ENCODE data around the gene ANAPC4.

Gene ANAPC4

DNA sequence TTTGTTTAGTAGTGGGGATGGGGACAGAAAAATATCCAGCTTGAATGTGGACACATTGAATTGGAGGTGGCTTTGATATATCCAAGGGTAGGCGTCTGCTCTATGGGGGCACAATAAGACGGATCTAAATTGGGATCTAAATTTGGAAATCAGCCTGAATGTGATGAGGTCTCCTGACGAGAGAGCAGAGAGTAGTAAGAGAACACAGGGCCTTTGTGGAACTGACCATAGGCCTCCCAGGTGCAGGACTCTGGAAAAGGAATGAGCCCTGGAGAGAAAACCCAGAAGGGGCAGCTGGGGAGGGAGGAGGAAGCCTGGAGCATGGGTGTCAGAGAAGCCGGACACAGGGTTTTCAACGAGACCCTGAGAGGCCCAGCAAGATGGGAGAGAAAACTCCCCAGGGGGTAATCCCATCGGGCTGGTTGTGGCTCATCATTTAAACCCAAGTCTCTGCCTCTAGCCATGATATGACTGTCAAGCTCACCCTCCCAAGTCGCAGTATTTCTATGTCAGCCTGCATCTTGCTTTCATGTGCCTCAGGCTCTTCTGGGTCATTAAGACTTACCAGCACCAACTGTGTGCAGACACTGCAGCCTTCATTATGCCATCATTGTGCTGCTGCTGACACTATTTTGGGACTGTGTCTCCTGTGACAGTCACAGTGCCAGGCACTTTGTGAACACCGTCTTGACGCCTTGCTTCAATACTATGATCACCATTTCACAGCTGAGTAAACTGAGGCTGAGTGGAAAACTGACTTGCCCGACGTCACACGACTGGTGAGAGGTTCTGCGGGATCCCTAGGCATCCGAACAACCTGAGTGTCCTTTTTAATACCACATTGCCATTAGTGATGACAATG is 57.1 kb downstream of the ANAPC4 start:
- DNase-seq, result no peak

GRCh38 chr4:25437926-25438325 is 60.9 kb downstream of the ANAPC4 start:
- no peak for DNase-seq

DNA sequence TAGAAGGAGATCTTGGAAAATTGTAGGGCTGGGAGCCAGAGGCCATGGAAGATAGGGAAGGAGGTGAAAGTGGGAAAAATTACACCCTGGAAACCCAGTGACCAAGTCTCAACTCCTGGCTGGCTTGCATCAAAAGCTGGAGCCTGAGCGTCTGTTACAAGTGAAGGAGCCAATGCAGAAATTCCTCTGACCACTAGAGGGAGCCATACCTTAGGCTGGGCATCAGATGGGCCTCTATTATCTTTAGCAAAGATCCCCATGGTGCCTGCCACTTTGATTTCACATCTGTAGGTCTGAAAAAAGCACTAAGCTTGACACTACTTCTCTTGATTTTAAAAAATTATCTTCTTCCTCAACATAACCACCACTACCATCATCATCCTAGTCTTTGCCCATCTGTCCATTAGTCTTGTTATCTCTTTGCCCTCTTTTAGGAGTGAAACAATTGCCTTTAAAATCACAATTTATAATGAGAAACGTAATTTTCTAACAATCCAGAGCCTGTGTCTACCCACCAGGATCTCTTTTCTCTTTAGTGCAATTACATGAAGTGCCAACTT is 62.9 kb downstream of the ANAPC4 start:
- peak; percentile 21 for DNase-seq

DNA sequence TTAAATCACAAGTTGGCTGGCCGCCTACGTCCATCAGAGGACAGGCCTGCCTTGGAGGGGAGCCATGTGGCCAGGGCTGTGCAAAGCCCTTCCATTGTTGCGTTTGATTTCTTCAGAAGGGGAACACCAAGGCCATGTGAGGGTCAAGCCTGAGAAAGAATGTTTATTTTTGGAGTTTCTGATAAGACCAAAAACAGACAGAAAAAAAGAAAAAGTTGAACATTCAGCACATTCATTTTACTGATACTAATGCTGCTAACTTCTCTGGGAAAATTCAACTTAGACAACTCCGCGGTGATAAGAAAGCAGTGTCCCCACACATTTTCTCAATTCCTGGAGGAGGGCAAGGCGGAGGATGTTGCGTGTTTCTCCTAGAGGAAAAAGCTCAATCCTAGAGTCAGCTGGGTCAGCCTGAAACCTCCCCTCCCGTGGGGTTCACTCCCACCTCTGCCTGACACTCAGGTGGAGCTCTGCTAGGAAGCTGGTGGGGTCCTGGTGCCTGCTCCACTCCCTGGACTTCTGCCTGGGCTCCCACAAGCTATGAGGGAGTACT is 63.5 kb downstream of the ANAPC4 start:
- DNase-seq, result no peak

DNA sequence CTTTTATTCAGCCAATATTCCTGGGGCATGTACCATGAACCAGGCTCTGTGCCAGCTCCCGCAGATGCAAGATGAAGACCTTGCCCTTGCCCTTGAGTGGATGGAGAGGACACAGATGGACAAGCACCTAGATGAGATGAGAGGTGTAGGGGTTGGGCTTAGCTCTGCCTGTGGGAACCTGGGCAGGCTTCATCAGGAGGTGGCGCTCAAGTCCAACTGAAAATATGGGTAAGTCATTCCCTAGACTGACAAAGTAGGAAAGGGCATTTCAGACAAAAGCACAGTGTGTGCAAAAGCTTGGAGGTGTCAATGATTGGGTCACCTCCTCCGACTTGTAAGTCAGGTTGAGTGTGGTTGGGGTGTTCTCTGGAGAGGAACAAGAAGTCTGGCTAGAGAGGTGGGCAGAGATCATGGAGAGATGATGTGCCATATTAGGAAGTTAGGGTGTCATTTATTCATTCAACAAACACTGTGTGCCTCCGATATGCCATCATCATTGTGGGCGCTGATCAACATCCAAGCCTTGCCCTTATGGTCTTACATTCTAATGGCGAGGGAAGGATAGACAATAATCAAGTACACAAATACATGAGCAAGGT is 64.6 kb downstream of the ANAPC4 start:
- no peak for DNase-seq

- no peak for DNase-seq
These were observed 65.8 kb downstream of the ANAPC4 start for GRCh38 chr4:25442863-25443307.

DNA sequence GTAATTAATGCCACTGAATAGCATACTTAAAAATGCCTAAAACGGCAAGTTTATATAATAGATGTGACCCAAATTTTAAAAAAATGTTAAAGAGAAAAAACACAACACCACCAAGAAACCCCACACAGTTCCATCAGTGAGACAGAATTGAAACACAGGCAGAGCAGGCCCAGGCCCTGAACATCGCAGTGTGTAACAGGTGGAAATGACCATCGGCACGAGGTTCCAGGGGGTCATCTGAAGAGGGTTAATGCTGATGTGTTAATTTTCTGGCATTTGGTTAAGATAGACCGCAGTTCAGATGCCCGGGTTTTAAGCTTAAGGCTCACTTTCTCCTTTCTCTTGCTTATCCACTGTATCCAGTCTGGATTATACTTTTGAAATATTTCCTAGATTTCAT is 66.8 kb downstream of the ANAPC4 start:
- no peak for DNase-seq

- no peak for DNase-seq
These were observed 69.5 kb downstream of the ANAPC4 start for GRCh38 chr4:25446611-25447010.

- no peak for DNase-seq
These were observed 71.5 kb downstream of the ANAPC4 start for GRCh38 chr4:25448379-25449109.

GRCh38 chr4:25449270-25449669 is 72.2 kb downstream of the ANAPC4 start:
- no peak for DNase-seq

DNA sequence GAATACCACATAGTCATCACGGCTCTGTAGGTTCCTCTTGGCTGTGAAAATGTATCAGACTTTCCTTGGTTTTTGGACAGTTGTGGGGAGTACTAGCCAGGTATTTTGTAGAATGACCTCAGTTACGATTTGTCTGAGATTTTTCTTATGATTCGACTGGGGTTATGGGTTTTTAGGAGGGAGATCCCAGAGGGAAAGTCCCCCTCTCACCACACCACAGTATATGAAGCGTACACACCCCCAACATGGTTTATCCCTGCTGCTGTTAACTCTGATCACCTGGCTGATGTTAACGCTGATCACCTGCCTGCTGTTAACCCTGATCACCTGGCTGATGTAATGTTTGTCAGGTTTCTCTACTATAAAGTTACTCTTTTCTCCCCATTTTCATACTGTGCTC is 72.6 kb downstream of the ANAPC4 start:
- DNase-seq, result no peak

GRCh38 chr4:25450491-25450901 is 73.4 kb downstream of the ANAPC4 start:
- no peak for DNase-seq

DNA sequence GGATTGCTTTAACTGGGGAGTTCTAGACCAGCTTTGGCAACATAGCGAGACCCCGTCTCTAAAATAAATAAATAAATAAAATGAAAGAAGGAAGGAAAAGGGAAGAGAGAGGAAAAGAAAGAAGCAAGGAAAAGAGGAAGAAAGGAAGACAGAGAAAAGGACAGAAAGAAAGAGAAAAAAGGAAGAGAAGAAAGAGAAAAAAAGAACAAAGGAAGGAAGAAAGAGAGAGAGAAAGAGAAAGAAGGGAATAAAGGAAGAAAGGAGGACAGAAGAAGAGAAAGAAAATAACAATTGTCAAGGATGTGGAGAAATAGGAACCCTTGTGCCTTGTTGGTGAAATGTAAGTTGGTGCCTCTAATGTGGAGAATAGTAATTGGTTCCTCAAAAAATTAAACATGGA is 74.6 kb downstream of the ANAPC4 start:
- no peak for DNase-seq

DNA sequence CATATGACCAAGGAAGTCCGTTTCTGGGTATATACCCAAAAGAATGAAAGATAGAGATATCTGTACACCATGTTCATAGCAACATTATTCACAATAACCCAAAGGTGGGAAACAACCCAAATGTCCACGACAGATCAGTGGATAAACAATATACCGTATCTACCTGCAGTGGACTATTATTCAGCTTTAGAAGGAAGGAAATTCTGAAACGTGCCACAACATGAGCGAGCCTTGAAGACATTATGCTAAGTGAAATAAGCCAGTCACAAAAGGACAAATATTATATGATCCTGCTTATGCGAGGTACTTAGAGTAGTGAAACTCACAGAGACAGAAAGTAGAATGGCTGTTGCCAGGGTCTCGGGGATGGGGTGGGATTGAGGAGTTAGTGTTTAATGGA is 75.0 kb downstream of the ANAPC4 start:
- no peak for DNase-seq

DNA sequence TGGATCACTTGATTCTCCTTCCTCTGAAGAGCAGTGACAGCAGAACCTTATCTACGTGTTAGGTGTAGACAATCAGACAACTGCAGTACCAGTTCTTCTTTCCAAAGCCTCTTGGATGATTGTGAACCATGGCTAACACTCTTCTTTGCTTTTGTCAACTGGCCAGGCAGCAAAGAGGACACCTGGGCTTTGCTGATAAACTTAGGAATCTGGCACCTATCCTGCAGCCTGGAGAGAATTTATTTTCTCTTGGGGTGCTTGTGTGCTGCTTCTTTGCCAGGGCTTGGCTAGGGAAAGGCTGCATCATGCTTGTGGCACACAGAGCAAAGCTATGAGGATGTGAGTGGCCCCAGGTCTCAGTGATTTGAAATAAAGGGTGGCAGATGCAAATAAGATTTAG is 77.4 kb downstream of the ANAPC4 start:
- DNase-seq, result no peak

DNA sequence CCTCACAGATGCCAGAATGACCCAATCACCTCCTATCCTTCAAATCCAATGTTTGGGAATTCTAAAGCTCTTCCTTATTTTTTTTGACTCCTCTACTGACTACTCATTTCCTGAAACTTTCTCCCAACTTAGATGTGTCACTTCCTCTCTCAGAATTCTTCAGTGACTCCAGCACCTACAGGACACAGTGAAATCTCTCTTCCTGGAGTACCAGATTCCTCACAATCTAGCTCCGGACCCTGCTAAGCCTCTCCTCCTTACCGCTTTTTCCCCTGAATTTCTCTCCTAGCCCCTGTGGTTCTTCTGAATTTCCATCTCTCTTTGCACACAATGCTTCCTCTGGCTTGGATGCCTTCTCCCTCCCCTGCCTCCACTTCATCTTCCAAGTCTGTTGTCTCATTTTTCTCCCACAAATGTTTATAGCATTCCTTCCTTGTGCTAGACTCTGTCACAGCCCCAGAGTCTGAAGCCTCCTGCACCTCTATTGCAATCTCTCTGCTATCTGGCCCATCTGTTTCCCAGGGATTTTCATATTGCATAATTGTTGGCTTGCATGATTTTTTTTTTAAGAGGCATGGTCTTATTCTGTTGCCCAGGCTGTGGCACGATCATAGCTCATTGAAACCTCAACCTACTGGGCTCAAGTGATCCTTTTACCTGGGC is 80.1 kb downstream of the ANAPC4 start:
- DNase-seq, result no peak

GRCh38 chr4:25466966-25467697 is 90.1 kb downstream of the ANAPC4 start:
- no peak for DNase-seq

- no peak for DNase-seq
These were observed 90.8 kb downstream of the ANAPC4 start for GRCh38 chr4:25467843-25468242.

Data from GDM1 (cell line).